ENCODE data around the gene RTP1. TPM values are rescaled to one million over a fixed set of nuclear protein-coding genes. Genes with fewer than 3 reads are reported as not detected.

The RTP1 gene
- total RNA-seq, 1 experiment from 2014 or later, result not detected

DNA sequence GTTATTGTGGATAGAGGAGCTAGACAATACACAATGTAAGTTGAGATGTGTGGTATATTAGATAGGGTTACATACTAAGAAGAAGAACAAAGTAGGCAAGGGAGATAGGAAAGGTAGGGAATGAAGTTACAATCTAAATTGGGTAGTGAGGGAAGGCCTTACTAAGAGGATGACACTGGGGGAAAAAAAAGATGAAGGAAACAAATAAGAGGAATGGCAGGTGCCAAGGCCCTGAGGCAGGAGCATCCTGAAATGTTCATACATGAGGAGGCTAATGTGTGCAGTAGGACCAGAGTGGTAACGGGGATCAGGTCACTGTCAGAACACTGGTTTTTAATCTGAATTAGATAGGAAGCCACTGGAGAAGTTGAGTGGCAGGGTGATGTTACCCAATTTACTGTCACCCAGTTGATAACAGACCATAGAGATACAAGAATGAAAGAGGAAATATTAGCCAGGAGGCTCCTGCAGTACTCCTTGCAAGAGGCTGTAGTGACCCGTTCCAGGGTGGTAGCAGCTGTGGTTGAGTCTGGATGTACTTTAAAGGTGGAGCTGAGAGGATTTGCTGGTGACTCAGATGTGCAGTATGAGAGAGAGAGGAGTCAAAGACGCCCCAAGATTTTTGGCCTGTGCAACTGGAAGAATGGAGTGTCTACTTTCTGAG is 14.4 kb downstream of the RTP1 start:
- ChIA-PET CTCF (no interaction called here), RAD21 (ENCODE audit: low non-redundant PET in 1 of 2, low total read pairs in 2 of 2, uncharacterized antibody in 2 of 2, unreplicated experiment in 2 of 2) (no interaction called here), POLR2A (no interaction called here)
- BruUV-seq (replicated peaks), result no TSS peak
- H3K4me3 ChIP-seq (replicated peaks in 1 of 2; ENCODE audit: low read depth in 1 of 2, low read length in 2 of 2), result no peak overlapping the region
- ATAC-seq (no peak), DNase-seq (ENCODE audit: low read depth, low spot score) (no peak)
- H3K27ac ChIP-seq (ENCODE audit: low read depth, low read length), result no peak overlapping the region
- no peaks in the 10 kb centered on the region for H3K36me3 ChIP-seq (ENCODE audit: control insufficient read depth in 1 of 2, insufficient read depth in 2 of 2, low read length in 2 of 2)
- TF ChIP-seq EZH2 (IDR thresholded peaks at IDR 0.05), result no peak
- no peak for TF ChIP-seq ZFX (IDR thresholded peaks at IDR 0.05)
- TF ChIP-seq YY1 (IDR thresholded peaks at IDR 0.05; ENCODE audit: extremely low read depth, insufficient replicate concordance, low read depth, low read length), result no peak
- no peak for TF ChIP-seq ZNF274 (IDR thresholded peaks at IDR 0.05; ENCODE audit: low read depth, low read length)
- TF ChIP-seq EZH2phosphoT487 (IDR thresholded peaks at IDR 0.05; ENCODE audit: borderline replicate concordance), result no peak
- TF ChIP-seq CEBPB (IDR thresholded peaks at IDR 0.05; ENCODE audit: low read depth), result no peak
- intact Hi-C loops (cut with micrococcal nuclease), result no loop called here
- no peak overlapping the region for H2AFZ ChIP-seq (ENCODE audit: low read depth, low read length, poor library complexity, severe bottlenecking)
- no peak overlapping the region for H3K4me2 ChIP-seq (ENCODE audit: low read length)
- H3K4me1 ChIP-seq (ENCODE audit: control insufficient read depth in 1 of 2, insufficient read depth in 2 of 2, low read length in 2 of 2), result peaks cover 0 to 5% of the 10 kb centered on the region in 2 experiments; a peak in 1 of 4 replicates
- no peaks in the 10 kb centered on the region for H3K27me3 ChIP-seq (ENCODE audit: insufficient read depth, low read length)
- no peaks in the 10 kb centered on the region for H4K20me1 ChIP-seq (ENCODE audit: insufficient read depth)
- no peak overlapping the region for H3K9ac ChIP-seq (ENCODE audit: low read length)
- H3K9me3 ChIP-seq (ENCODE audit: control insufficient read depth in 1 of 2, insufficient read depth in 1 of 2, low read depth in 1 of 2, low read length in 2 of 2), result no peaks in the 10 kb centered on the region
- H3K9me2 ChIP-seq (ENCODE audit: insufficient read depth), result no peaks in the 10 kb centered on the region
- no peaks in the 10 kb centered on the region for H3K79me2 ChIP-seq (ENCODE audit: insufficient read depth, low read length)

DNA sequence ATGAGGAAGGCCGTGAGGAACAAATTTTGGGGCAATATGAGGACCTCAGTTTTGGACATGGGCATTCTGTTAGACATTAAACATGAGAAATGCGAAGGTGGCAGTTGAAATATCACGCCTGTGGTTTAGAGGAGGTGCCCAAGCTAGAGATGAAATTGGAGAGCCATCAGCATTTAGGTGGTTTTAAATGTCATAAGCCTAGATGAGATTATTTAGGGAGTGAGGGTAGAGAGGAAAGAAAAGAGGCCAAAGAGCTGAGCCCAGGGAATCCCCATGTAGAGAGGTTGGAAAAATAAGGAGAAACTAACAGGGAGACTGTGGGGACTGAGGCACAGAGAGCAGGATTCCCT is 14.9 kb downstream of the RTP1 start:
- TF ChIP-seq EZH2phosphoT487 (IDR thresholded peaks at IDR 0.05; ENCODE audit: borderline replicate concordance) (no peak), ZNF274 (IDR thresholded peaks at IDR 0.05; ENCODE audit: low read depth, low read length) (no peak), SP1 (IDR thresholded peaks at IDR 0.05; ENCODE audit: low read depth) (no peak), JUND (IDR thresholded peaks at IDR 0.05) (no peak), ELF1 (IDR thresholded peaks at IDR 0.05; ENCODE audit: borderline replicate concordance, low read depth) (no peak), SIN3A (IDR thresholded peaks at IDR 0.05; ENCODE audit: low read depth) (no peak)
- TF ChIP-seq, protein P1, sequence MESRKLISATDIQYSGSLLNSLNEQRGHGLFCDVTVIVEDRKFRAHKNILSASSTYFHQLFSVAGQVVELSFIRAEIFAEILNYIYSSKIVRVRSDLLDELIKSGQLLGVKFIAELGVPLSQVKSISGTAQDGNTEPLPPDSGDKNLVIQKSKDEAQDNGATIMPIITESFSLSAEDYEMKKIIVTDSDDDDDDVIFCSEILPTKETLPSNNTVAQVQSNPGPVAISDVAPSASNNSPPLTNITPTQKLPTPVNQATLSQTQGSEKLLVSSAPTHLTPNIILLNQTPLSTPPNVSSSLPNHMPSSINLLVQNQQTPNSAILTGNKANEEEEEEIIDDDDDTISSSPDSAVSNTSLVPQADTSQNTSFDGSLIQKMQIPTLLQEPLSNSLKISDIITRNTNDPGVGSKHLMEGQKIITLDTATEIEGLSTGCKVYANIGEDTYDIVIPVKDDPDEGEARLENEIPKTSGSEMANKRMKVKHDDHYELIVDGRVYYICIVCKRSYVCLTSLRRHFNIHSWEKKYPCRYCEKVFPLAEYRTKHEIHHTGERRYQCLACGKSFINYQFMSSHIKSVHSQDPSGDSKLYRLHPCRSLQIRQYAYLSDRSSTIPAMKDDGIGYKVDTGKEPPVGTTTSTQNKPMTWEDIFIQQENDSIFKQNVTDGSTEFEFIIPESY (IDR thresholded peaks at IDR 0.05; ENCODE audit: extremely low read depth, insufficient replicate concordance, low read length), result no peak
- Histone ChIP-seq H3K79me2 (ENCODE audit: insufficient read depth, low read length) (no peaks in the 10 kb centered on the region), H3K27ac (ENCODE audit: low read depth, low read length) (no peak overlapping the region), H2AFZ (ENCODE audit: low read depth, low read length, poor library complexity, severe bottlenecking) (no peak overlapping the region), H4K20me1 (ENCODE audit: insufficient read depth) (no peaks in the 10 kb centered on the region), H3K36me3 (ENCODE audit: control insufficient read depth in 1 of 2, insufficient read depth in 2 of 2, low read length in 2 of 2) (no peaks in the 10 kb centered on the region), H3K27me3 (ENCODE audit: insufficient read depth, low read length) (no peaks in the 10 kb centered on the region), H3K4me3 (replicated peaks in 1 of 2; ENCODE audit: low read depth in 1 of 2, low read length in 2 of 2) (no peak overlapping the region), H3K4me2 (ENCODE audit: low read length) (no peak overlapping the region), H3K4me1 (ENCODE audit: control insufficient read depth in 1 of 2, insufficient read depth in 2 of 2, low read length in 2 of 2) (peaks cover 0 to 5% of the 10 kb centered on the region in 2 experiments; a peak in 1 of 4 replicates), H3K9me2 (ENCODE audit: insufficient read depth) (no peaks in the 10 kb centered on the region), H3K9ac (ENCODE audit: low read length) (no peak overlapping the region), H3K9me3 (ENCODE audit: control insufficient read depth in 1 of 2, insufficient read depth in 1 of 2, low read depth in 1 of 2, low read length in 2 of 2) (no peaks in the 10 kb centered on the region)
- ChIA-PET POLR2A (no interaction called here), CTCF (no interaction called here), RAD21 (ENCODE audit: low non-redundant PET in 1 of 2, low total read pairs in 2 of 2, uncharacterized antibody in 2 of 2, unreplicated experiment in 2 of 2) (no interaction called here)
- DNase-seq (ENCODE audit: low read depth, low spot score), result no peak
- no peak for ATAC-seq
- intact Hi-C loops (cut with micrococcal nuclease), result no loop called here
- BruUV-seq (replicated peaks), result no TSS peak
